ENCODE measurements around the gene MAML2.

Gene MAML2

GRCh38 chr11:96342014-96342960 is 708 bp downstream of the MAML2 start:
- no peak overlapping the region for H2AK5ac ChIP-seq (ENCODE audit: low read length)
- H2BK5ac ChIP-seq (ENCODE audit: low read length): no peak overlapping the region
- no peaks in the 10 kb centered on the region for H3K27me3 ChIP-seq (ENCODE audit: insufficient read depth, low read length, poor library complexity)
- peaks cover 4% of the 10 kb centered on the region for H3K4me1 ChIP-seq (ENCODE audit: control insufficient read depth, low read depth, low read length)
- H3K79me1 ChIP-seq (ENCODE audit: low read length): no peaks in the 10 kb centered on the region
- no peaks in the 10 kb centered on the region for H3K79me2 ChIP-seq (ENCODE audit: control insufficient read depth, insufficient read depth, low read length)
- peak overlapping the region; percentile 8 for H3K4me3 ChIP-seq (ENCODE audit: low read length)
- peak overlapping the region; percentile 43 for H3K4me2 ChIP-seq (ENCODE audit: low read length)
- no peak overlapping the region for H2BK120ac ChIP-seq (ENCODE audit: low read depth, low read length)
- peak overlapping the region; percentile 77 for H3K56ac ChIP-seq (ENCODE audit: low read length)
- DNase-seq: no peak
- H3K4ac ChIP-seq (ENCODE audit: low read depth, low read length): peak overlapping the region; percentile 82
- H2BK15ac ChIP-seq (replicated peaks; ENCODE audit: low read depth): no peak overlapping the region
- no peak overlapping the region for H3K23ac ChIP-seq (ENCODE audit: low read length)
- no peak overlapping the region for H3K27ac ChIP-seq (ENCODE audit: low read depth, low read length)
- WGBS (ENCODE audit: extremely low coverage, insufficient coverage, low lambda C conversion rate): 100% methylated on average over 1 of the region's 13 CpGs
- H3K36me3 ChIP-seq (ENCODE audit: control insufficient read depth, insufficient read depth, low read length): no peaks in the 10 kb centered on the region
- peak overlapping the region; percentile 78 for H3K18ac ChIP-seq (ENCODE audit: low read length)
- H3K9ac ChIP-seq (ENCODE audit: low read length): peak overlapping the region; percentile 52
- H4K5ac ChIP-seq (ENCODE audit: low read length): no peak overlapping the region
- H4K8ac ChIP-seq (ENCODE audit: low read depth, low read length): no peak overlapping the region

- Histone ChIP-seq H3K18ac (ENCODE audit: low read length) (peak overlapping the region; percentile 69), H3K4me2 (ENCODE audit: low read length) (no peak overlapping the region), H3K56ac (ENCODE audit: low read length) (no peak overlapping the region), H3K4me1 (ENCODE audit: control insufficient read depth, low read depth, low read length) (peaks cover 4% of the 10 kb centered on the region), H3K36me3 (ENCODE audit: control insufficient read depth, insufficient read depth, low read length) (no peaks in the 10 kb centered on the region), H2BK120ac (ENCODE audit: low read depth, low read length) (no peak overlapping the region), H2BK5ac (ENCODE audit: low read length) (no peak overlapping the region), H3K4me3 (ENCODE audit: low read length) (no peak overlapping the region), H3K27ac (ENCODE audit: low read depth, low read length) (no peak overlapping the region), H3K23ac (ENCODE audit: low read length) (no peak overlapping the region), H4K5ac (ENCODE audit: low read length) (no peak overlapping the region), H2BK15ac (replicated peaks; ENCODE audit: low read depth) (no peak overlapping the region), H2AK5ac (ENCODE audit: low read length) (no peak overlapping the region), H3K9ac (ENCODE audit: low read length) (no peak overlapping the region), H3K79me1 (ENCODE audit: low read length) (no peaks in the 10 kb centered on the region), H4K8ac (ENCODE audit: low read depth, low read length) (no peak overlapping the region), H3K27me3 (ENCODE audit: insufficient read depth, low read length, poor library complexity) (no peaks in the 10 kb centered on the region), H3K79me2 (ENCODE audit: control insufficient read depth, insufficient read depth, low read length) (no peaks in the 10 kb centered on the region), H3K4ac (ENCODE audit: low read depth, low read length) (no peak overlapping the region)
- WGBS (ENCODE audit: extremely low coverage, insufficient coverage, low lambda C conversion rate): no CpG with 5 or more reads among the region's 26 CpGs
- no peak for DNase-seq
Observed at GRCh38 chr11:96341211-96342013, 1.6 kb downstream of the MAML2 start.

DNA sequence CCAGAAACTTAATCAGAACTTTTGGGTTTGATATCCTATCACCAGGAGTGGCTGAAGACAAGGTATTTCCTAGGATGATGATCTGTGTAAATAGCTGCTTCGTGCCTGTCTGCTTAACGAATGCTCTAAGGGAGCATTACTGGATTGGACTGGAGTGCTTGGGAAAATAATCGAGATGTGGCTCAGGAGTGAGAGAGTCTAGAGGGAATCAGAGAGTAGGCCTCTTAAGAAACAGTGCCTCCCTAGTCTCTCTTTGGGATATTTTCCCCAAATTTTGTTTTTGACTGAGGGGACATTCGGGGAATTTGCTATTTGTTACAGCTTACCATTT is 2.5 kb downstream of the MAML2 start:
- no peak overlapping the region for H4K5ac ChIP-seq (ENCODE audit: low read length)
- H3K18ac ChIP-seq (ENCODE audit: low read length): no peak overlapping the region
- no peak overlapping the region for H3K9ac ChIP-seq (ENCODE audit: low read length)
- H3K79me2 ChIP-seq (ENCODE audit: control insufficient read depth, insufficient read depth, low read length): no peaks in the 10 kb centered on the region
- H4K8ac ChIP-seq (ENCODE audit: low read depth, low read length): no peak overlapping the region
- H3K56ac ChIP-seq (ENCODE audit: low read length): no peak overlapping the region
- H3K79me1 ChIP-seq (ENCODE audit: low read length): no peaks in the 10 kb centered on the region
- H2BK15ac ChIP-seq (replicated peaks; ENCODE audit: low read depth): no peak overlapping the region
- H3K4me3 ChIP-seq (ENCODE audit: low read length): no peak overlapping the region
- H3K27me3 ChIP-seq (ENCODE audit: insufficient read depth, low read length, poor library complexity): no peaks in the 10 kb centered on the region
- no peak overlapping the region for H2BK5ac ChIP-seq (ENCODE audit: low read length)
- no peak for DNase-seq
- H2BK120ac ChIP-seq (ENCODE audit: low read depth, low read length): no peak overlapping the region
- H2AK5ac ChIP-seq (ENCODE audit: low read length): no peak overlapping the region
- H3K27ac ChIP-seq (ENCODE audit: low read depth, low read length): no peak overlapping the region
- no peak overlapping the region for H3K4me2 ChIP-seq (ENCODE audit: low read length)
- H3K36me3 ChIP-seq (ENCODE audit: control insufficient read depth, insufficient read depth, low read length): no peaks in the 10 kb centered on the region
- H3K4me1 ChIP-seq (ENCODE audit: control insufficient read depth, low read depth, low read length): peaks cover 4% of the 10 kb centered on the region
- no CpG with 5 or more reads among the region's 4 CpGs for WGBS (ENCODE audit: extremely low coverage, insufficient coverage, low lambda C conversion rate)
- H3K23ac ChIP-seq (ENCODE audit: low read length): no peak overlapping the region
- H3K4ac ChIP-seq (ENCODE audit: low read depth, low read length): no peak overlapping the region

GRCh38 chr11:96339706-96340554 is 3.1 kb downstream of the MAML2 start:
- H3K36me3 ChIP-seq (ENCODE audit: control insufficient read depth, insufficient read depth, low read length): no peaks in the 10 kb centered on the region
- no peak overlapping the region for H3K18ac ChIP-seq (ENCODE audit: low read length)
- H3K23ac ChIP-seq (ENCODE audit: low read length): no peak overlapping the region
- H2BK120ac ChIP-seq (ENCODE audit: low read depth, low read length): no peak overlapping the region
- no peak overlapping the region for H4K8ac ChIP-seq (ENCODE audit: low read depth, low read length)
- no peak overlapping the region for H2BK5ac ChIP-seq (ENCODE audit: low read length)
- no peaks in the 10 kb centered on the region for H3K79me1 ChIP-seq (ENCODE audit: low read length)
- H3K4me1 ChIP-seq (ENCODE audit: control insufficient read depth, low read depth, low read length): peaks cover 4% of the 10 kb centered on the region
- H3K4me3 ChIP-seq (ENCODE audit: low read length): no peak overlapping the region
- H3K4ac ChIP-seq (ENCODE audit: low read depth, low read length): no peak overlapping the region
- no CpG with 5 or more reads among the region's 7 CpGs for WGBS (ENCODE audit: extremely low coverage, insufficient coverage, low lambda C conversion rate)
- H4K5ac ChIP-seq (ENCODE audit: low read length): no peak overlapping the region
- H3K79me2 ChIP-seq (ENCODE audit: control insufficient read depth, insufficient read depth, low read length): no peaks in the 10 kb centered on the region
- DNase-seq: no peak
- H2AK5ac ChIP-seq (ENCODE audit: low read length): no peak overlapping the region
- no peak overlapping the region for H2BK15ac ChIP-seq (replicated peaks; ENCODE audit: low read depth)
- no peaks in the 10 kb centered on the region for H3K27me3 ChIP-seq (ENCODE audit: insufficient read depth, low read length, poor library complexity)
- H3K27ac ChIP-seq (ENCODE audit: low read depth, low read length): no peak overlapping the region
- H3K4me2 ChIP-seq (ENCODE audit: low read length): no peak overlapping the region
- H3K9ac ChIP-seq (ENCODE audit: low read length): no peak overlapping the region
- H3K56ac ChIP-seq (ENCODE audit: low read length): no peak overlapping the region

- Histone ChIP-seq H3K18ac (ENCODE audit: low read length) (no peak overlapping the region), H3K4me2 (ENCODE audit: low read length) (no peak overlapping the region), H4K8ac (ENCODE audit: low read depth, low read length) (no peak overlapping the region), H3K23ac (ENCODE audit: low read length) (no peak overlapping the region), H3K27me3 (ENCODE audit: insufficient read depth, low read length, poor library complexity) (no peaks in the 10 kb centered on the region), H2BK15ac (replicated peaks; ENCODE audit: low read depth) (no peak overlapping the region), H3K27ac (ENCODE audit: low read depth, low read length) (no peak overlapping the region), H3K79me2 (ENCODE audit: control insufficient read depth, insufficient read depth, low read length) (no peaks in the 10 kb centered on the region), H3K4me1 (ENCODE audit: control insufficient read depth, low read depth, low read length) (peaks cover 4% of the 10 kb centered on the region), H2BK5ac (ENCODE audit: low read length) (no peak overlapping the region), H3K4me3 (ENCODE audit: low read length) (no peak overlapping the region), H3K9ac (ENCODE audit: low read length) (no peak overlapping the region), H3K79me1 (ENCODE audit: low read length) (no peaks in the 10 kb centered on the region), H3K36me3 (ENCODE audit: control insufficient read depth, insufficient read depth, low read length) (no peaks in the 10 kb centered on the region), H2BK120ac (ENCODE audit: low read depth, low read length) (no peak overlapping the region), H3K4ac (ENCODE audit: low read depth, low read length) (no peak overlapping the region), H3K56ac (ENCODE audit: low read length) (no peak overlapping the region), H2AK5ac (ENCODE audit: low read length) (no peak overlapping the region), H4K5ac (ENCODE audit: low read length) (no peak overlapping the region)
- DNase-seq: peak; percentile 52
- no CpG with 5 or more reads among the region's 13 CpGs for WGBS (ENCODE audit: extremely low coverage, insufficient coverage, low lambda C conversion rate)
Observed at GRCh38 chr11:96338910-96339705, 3.9 kb downstream of the MAML2 start.
